GM18520 (cell line): ENCODE results near the gene FCRL5.
"Not testable (repeated sequence)": the region's sequence is repeated elsewhere in the genome, so short reads cannot be mapped to it uniquely, and the experiment has no call there.

Source experiments
- ATAC-seq: cut with Tn5 transposase; IDR thresholded peaks from one replicate; pipeline ENCODE4 v1.9.1; 2021; ENCODE audit not compliant: unreplicated experiment

Gene FCRL5

DNA sequence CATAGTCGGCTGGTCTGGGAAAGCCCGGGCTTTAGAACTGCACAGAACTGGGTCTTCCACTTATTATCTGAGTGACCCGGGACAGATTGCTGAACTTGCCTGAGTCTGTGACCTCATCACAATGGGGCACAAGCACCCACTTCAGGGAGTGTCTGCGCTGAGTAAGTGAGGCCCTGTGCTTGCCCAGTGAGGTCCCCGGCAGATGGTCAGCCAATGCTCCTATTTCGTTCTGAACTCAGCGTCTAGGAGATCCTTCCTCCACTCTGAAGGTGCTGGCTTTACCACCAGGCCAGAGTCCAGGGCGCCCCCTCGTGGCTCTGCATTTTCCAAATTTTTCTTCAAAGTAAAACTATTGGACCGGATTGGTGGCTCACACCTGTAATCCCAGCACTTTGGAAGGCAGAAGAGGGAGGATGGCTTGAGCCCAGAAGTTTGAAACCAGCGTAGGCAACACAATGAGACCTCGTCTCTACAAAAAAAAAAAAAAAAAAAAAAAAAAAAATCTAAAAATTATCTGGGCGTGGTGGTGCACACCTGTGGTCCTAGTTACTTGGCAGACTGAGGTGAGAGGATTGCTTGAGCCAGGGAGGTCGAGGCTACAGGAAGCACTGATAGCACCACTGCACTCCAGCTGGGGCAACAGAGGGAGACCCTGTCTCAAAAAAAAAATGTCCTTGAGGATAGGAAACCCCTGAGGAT is 61.7 kb downstream of the FCRL5 start:
- no peak for ATAC-seq

DNA sequence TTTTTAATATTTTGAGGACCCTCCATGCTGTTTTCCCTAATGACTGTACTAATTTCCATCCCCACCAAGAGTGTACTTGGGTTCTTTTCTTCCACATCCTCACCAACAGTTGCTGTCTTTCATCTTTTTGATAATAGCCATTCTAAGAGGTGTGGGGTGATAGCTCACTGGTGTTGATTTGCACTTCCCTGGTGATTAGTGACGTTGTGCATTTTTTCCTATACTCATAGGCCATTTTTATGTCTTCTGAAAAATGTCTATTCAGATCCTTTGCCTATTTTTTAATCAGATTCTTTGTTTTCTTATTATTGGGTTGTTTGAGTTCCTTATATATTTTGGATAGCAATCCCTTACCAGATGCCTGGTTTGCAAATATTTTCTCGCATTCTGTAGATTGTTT is 64.2 kb downstream of the FCRL5 start:
- ATAC-seq, result no peak

DNA sequence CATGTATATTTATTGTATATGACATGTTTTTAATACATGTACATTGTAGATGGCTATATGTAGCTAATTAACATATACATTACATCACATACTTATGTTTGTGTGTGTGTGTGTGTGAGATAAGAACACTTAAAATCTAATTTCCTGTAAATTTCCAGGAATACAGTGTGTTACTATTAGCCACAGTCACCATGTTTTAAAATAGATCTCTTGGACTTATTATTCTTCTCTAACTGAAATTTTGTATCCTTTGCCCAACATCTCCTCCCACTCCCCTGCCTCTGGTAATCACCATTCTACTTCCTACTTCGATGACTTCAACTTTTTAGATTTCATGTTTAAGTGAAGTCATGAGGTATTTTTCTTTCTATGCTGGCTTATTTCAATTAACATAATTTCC is 64.8 kb downstream of the FCRL5 start:
- no peak for ATAC-seq

DNA sequence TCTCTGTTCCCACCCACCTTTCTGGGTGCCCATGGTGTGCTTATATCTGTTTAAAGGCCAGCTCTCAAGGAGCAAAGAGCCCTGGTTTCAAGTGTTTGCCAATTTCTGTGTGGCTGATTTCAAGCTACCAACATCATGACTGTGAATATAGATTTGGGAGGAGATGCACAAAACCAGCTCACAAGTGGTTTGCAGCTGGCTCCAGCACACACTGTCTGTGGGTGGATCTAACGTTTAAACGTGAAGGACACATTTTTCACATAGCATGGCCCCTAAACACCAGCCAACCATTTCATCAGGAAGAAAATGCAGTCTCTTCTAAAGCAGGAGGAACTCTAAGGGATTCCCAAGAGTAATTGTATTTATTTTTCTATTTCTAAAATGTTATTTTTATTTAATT is 65.2 kb downstream of the FCRL5 start:
- no peak for ATAC-seq

DNA sequence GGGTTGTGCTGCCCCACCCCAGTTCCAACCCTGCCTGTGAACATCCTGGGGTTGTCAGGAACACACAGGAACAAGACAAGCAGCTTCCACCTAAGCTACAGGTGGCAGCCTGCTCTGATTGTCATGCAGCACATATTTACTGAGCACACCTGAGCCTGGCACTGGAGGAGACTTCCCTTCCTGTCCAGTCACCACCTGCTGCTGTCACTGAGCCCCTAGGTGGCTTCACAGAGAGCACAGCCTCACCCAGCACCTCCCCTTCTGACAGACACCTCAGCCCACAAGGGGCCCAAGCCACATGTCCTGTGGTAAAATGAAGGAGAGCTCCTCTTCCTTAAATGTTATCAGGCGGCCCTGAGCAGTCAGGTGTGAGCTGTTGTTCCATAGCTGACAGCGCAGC is 65.9 kb downstream of the FCRL5 start:
- not testable (repeated sequence) for ATAC-seq

- no peak for ATAC-seq
These were observed 66.5 kb downstream of the FCRL5 start for GRCh38 chr1:157485793-157486192.

DNA sequence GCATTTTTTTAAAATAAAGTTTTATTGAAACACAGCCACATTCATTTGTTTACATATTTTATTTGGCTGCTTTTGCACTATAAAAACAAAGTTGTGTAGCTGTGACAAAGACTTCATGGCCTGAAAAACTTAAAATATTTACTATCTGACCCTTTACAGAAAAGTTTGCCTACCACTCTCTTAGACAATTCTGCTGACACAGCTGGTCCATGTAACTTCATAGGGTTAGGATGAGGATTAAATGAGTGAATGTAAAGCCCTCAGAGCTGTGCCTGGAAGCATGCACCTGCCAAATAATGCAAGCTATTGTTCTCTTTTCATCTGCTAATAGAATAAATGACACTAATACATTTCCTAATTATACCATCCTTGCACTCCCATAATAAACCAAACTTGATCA is 67.7 kb downstream of the FCRL5 start:
- ATAC-seq, result no peak

GRCh38 chr1:157483635-157484034 is 68.7 kb downstream of the FCRL5 start:
- no peak for ATAC-seq

DNA sequence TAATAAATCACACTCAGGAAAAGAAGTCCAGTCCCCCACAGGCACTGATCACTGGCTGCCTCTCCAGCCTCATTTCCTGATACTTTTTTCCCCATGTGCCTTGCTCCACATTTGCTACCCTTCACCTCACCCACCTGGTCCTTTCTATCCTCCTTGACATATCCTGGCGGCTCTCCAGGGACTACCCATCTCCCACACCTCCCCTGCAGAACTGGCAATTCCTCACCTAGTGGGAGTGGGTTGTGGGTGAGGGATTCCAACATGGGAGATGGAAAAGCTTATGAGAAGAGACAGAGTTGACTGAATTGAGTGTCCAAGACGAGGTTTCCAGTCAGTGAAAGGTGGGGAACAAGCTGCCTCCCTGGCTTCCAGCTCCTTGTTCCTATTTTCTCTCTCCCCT is 69.6 kb downstream of the FCRL5 start:
- no peak for ATAC-seq

- no peak for ATAC-seq
These were observed 70.1 kb downstream of the FCRL5 start for GRCh38 chr1:157482174-157482573.

- no peak for ATAC-seq
These were observed 74.3 kb downstream of the FCRL5 start for GRCh38 chr1:157478030-157478429.

DNA sequence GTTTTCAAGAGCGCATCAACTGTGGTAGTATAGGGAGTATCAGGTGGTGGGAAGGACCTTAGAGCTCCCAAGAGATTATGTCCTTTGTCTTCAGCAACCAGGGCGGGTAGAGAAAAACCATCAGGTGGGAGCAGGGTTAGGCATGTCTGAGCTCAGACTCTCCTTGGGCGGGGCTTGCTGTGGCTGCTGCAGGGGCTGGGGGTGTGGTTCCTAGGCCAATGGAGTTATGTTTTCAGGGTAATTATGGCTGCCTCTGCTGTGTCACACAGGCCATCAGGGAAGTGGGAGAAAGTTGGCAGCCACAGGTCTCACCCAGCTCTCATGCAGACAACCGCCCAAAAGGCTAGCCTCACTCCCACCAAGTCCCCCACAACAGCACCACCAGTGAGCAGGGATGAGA is 74.9 kb downstream of the FCRL5 start:
- no peak for ATAC-seq

DNA sequence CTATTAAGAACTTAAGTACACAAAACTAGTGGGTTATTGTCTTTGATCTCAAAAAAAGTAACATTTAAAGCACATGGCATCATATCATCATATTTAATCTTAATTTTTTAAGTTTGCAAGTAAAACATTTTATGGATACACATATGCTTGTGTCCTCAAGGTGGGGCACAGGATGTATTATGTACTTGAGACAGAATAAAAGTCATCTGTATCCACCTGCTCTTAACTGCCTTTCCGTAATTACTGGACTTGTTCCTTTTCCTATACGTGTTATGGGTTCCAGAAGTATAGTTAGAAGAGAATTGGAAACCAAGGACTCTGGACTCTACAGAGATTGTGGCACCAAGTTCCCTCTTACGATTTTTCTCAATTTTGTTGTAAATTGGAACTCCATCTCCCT is 79.4 kb downstream of the FCRL5 start:
- no peak for ATAC-seq

- ATAC-seq, result no peak
These were observed 80.1 kb downstream of the FCRL5 start for GRCh38 chr1:157472056-157472701.

GRCh38 chr1:157471531-157471930 is 80.8 kb downstream of the FCRL5 start:
- no peak for ATAC-seq

- ATAC-seq, result no peak
These were observed 82.3 kb downstream of the FCRL5 start for GRCh38 chr1:157469752-157470675.

DNA sequence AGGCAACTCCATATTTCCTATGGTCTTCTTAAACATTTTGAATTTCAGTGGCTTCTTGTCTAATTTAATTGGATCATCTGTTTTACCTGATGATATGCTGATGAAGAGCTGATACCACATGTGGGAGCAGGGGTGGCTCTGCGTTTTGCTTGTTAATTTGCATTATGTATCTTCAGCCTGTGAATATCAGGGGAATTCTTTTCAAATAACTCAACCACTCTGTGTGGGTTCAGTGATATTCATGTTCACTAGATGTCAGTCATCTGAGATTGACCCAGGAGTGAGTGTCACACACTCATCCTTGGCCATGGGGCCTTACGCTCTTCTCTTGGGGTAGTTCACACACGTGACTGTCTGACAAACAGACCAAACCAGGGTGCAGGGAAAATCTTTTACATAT is 83.0 kb downstream of the FCRL5 start:
- no peak for ATAC-seq

- no peak for ATAC-seq
These were observed 86.3 kb downstream of the FCRL5 start for GRCh38 chr1:157466011-157466410.
